PC-9 (cell line): ENCODE measurements around the gene CCDC30. TPM values are rescaled to one million over a fixed set of nuclear protein-coding genes. Genes with fewer than 3 reads are reported as not detected.

ENCODE experiments used
- BruUV-seq: library from RNA; stranded (reverse); fragments of 400-500 nt; replicated peaks from 2 replicates; lab custom pipeline; 2021; lab: Mats Ljungman, UMichigan
- CTCF ChIA-PET: fragments of 300-600 bp; sonication (Branson Sonifier 250); formaldehyde crosslinking; loops from one replicate; lab custom pipeline; 2022; ENCODE audit warnings: antibody characterized with exemption; lab: Charles Lee
- POLR2A ChIA-PET: fragments of 300-600 bp; sonication (Branson Sonifier 250); formaldehyde crosslinking; loops from one replicate; lab custom pipeline; 2022; ENCODE audit warnings: antibody characterized with exemption; ENCODE audit not compliant: unreplicated experiment; lab: Charles Lee
- DNase-seq, 2 experiments: peaks; one replicate each; pipeline versions ENCODE4 v3.0.0 to v3.0.0-alpha.2; 2015 to 2022; ENCODE audit warnings: mixed read lengths in 1 of 2
- H2AFZ ChIP-seq: fragments of 200-600 bp; sonication (generic); 2 replicates; pipeline ENCODE4 v1.8.1; 2017; ENCODE audit warnings: antibody characterized with exemption
- H3F3A ChIP-seq: fragments of 200-600 bp; sonication (generic); 2 replicates; pipeline ENCODE4 v1.8.1; 2017; ENCODE audit warnings: antibody characterized with exemption, mild to moderate bottlenecking, low read depth; ENCODE audit not compliant: insufficient read depth
- H3K27ac ChIP-seq: fragments of 200-600 bp; sonication (generic); 2 replicates; pipeline ENCODE4 v1.6.1; 2016; ENCODE audit warnings: mixed run types
- H3K27me3 ChIP-seq: fragments of 200-600 bp; sonication (generic); 2 replicates; pipeline ENCODE4 v1.6.1; 2016; ENCODE audit warnings: low read depth, mixed run types; ENCODE audit not compliant: insufficient read depth
- H3K36me3 ChIP-seq: fragments of 200-600 bp; sonication (generic); 2 replicates; pipeline ENCODE4 v1.6.1; 2016; ENCODE audit warnings: low read depth, mixed run types
- H3K4me1 ChIP-seq: fragments of 200-600 bp; sonication (generic); replicated peaks from 2 replicates; pipeline ENCODE4 v1.6.1; 2016; ENCODE audit warnings: mixed run types; ENCODE audit not compliant: insufficient read depth
- H3K4me2 ChIP-seq: fragments of 200-600 bp; sonication (generic); 2 replicates; pipeline ENCODE4 v1.6.1; 2017; ENCODE audit warnings: mixed run types
- H3K4me3 ChIP-seq: fragments of 200-600 bp; sonication (generic); 2 replicates; pipeline ENCODE4 v1.6.1; 2016; ENCODE audit warnings: mixed run types
- H3K79me2 ChIP-seq: fragments of 200-600 bp; sonication (generic); 2 replicates; pipeline ENCODE4 v1.6.1; 2017; ENCODE audit warnings: low read depth, mixed run types
- H3K9me2 ChIP-seq: fragments of 200-600 bp; sonication (generic); 2 replicates; pipeline ENCODE4 v1.8.1; 2017; ENCODE audit warnings: mild to moderate bottlenecking; ENCODE audit not compliant: insufficient read depth
- H3K9me3 ChIP-seq: fragments of 200-600 bp; sonication (generic); 2 replicates; pipeline ENCODE4 v1.8.1; 2016; ENCODE audit warnings: low read depth; ENCODE audit not compliant: insufficient read depth
- H4K20me1 ChIP-seq: fragments of 200-600 bp; sonication (generic); 2 replicates; pipeline ENCODE4 v1.8.1; 2017; ENCODE audit not compliant: insufficient read depth
- EZH2 ChIP-seq: fragments of 200-600 bp; sonication (generic); IDR thresholded peaks from 2 replicates; pipeline ENCODE4 v1.8.0; 2017; ENCODE audit warnings: antibody characterized with exemption, low read depth
- intact Hi-C: fragments of 100-400 bp; cut with micrococcal nuclease; formaldehyde crosslinking; loops from one replicate; pipeline ENCODE4 v1.10.0; 2022; ENCODE audit not compliant: unreplicated experiment
- total RNA-seq: library from RNA; stranded (reverse); gene quantifications from 2 replicates; pipeline ENCODE4 v1.2.3, GENCODE V29; 2021
- TF ChIP-seq, protein P1 (sequence below): fragments of 200-600 bp; sonication (generic); conservative IDR thresholded peaks from 2 replicates; pipeline ENCODE4 v1.6.1; 2017; ENCODE audit warnings: mixed run types, antibody characterized with exemption, mild to moderate bottlenecking, moderate library complexity

The CCDC30 gene
- total RNA-seq, 1 experiment from 2014 or later = 10.2 TPM

DNA sequence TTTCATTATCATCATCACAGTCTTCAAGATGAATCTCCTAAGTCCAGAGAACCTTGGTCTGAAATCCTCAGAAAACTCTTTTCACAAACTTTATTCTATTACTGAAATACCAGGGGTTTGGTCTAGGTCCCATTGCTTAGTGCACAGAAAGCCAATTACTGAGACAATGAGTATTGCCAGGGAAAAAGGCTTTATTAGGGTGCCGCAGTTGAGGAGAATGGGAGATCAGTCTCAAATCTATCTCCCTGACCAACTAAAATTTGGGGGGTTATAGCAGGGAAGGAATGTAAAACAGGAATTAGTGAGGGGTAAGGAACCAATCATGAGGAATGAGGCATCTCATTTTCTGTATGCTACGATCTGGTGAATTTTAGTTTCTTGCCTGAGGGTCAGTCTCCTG is 124.7 kb downstream of the CCDC30 start:
- H3K27me3 ChIP-seq = no peaks in the 10 kb centered on the region
- H3F3A ChIP-seq = no peaks in the 10 kb centered on the region
- TF ChIP-seq, protein P1, sequence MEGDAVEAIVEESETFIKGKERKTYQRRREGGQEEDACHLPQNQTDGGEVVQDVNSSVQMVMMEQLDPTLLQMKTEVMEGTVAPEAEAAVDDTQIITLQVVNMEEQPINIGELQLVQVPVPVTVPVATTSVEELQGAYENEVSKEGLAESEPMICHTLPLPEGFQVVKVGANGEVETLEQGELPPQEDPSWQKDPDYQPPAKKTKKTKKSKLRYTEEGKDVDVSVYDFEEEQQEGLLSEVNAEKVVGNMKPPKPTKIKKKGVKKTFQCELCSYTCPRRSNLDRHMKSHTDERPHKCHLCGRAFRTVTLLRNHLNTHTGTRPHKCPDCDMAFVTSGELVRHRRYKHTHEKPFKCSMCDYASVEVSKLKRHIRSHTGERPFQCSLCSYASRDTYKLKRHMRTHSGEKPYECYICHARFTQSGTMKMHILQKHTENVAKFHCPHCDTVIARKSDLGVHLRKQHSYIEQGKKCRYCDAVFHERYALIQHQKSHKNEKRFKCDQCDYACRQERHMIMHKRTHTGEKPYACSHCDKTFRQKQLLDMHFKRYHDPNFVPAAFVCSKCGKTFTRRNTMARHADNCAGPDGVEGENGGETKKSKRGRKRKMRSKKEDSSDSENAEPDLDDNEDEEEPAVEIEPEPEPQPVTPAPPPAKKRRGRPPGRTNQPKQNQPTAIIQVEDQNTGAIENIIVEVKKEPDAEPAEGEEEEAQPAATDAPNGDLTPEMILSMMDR = no peak
- no peak for TF ChIP-seq EZH2
- H3K4me2 ChIP-seq = no peak overlapping the region
- intact Hi-C loops = no loop called here
- H3K9me2 ChIP-seq = no peaks in the 10 kb centered on the region
- H4K20me1 ChIP-seq = no peaks in the 10 kb centered on the region
- no peaks in the 10 kb centered on the region for H3K4me1 ChIP-seq
- ChIA-PET POLR2A (no interaction called here), CTCF (no interaction called here)
- no peak overlapping the region for H3K27ac ChIP-seq
- no peaks in the 10 kb centered on the region for H3K79me2 ChIP-seq
- BruUV-seq = no TSS peak
- H2AFZ ChIP-seq = no peak overlapping the region
- no peak for DNase-seq
- no peak overlapping the region for H3K4me3 ChIP-seq
- H3K36me3 ChIP-seq = no peaks in the 10 kb centered on the region
- H3K9me3 ChIP-seq = peaks cover 4% of the 10 kb centered on the region; the same call in 1 of the 2 replicates

DNA sequence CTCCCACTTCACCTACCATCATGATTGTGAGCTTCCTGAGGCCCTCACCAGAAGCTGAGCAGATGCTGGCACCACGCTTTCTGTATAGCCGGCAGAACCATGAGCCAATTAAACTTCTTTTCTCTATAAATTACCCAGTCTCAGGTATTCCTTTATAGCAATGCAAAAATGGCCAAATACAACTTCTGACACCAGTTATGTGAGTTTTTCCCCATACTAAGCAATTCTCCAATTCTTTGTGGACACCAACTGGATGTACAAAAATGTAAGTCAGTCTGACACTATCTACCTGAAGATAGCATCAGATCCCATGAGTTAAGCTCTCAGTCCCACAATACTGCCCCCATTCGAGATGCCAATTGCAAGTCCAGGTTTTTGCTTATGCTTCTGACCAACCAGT is 129.7 kb downstream of the CCDC30 start:
- Histone ChIP-seq H3K9me2 (no peaks in the 10 kb centered on the region), H3K4me1 (no peaks in the 10 kb centered on the region), H3K4me2 (no peak overlapping the region), H2AFZ (no peak overlapping the region), H3K4me3 (no peak overlapping the region), H3K9me3 (peaks cover under 1% of the 10 kb centered on the region; the same call in 1 of the 2 replicates), H3K27ac (no peak overlapping the region), H3K36me3 (no peaks in the 10 kb centered on the region), H3K79me2 (no peaks in the 10 kb centered on the region), H3K27me3 (no peaks in the 10 kb centered on the region), H4K20me1 (no peaks in the 10 kb centered on the region), H3F3A (no peaks in the 10 kb centered on the region)
- DNase-seq = no peak
- no peak for TF ChIP-seq EZH2
- TF ChIP-seq, protein P1 = no peak
- CTCF ChIA-PET = no interaction called here
- POLR2A ChIA-PET = no interaction called here
- intact Hi-C loops = no loop called here
- no TSS peak for BruUV-seq

DNA sequence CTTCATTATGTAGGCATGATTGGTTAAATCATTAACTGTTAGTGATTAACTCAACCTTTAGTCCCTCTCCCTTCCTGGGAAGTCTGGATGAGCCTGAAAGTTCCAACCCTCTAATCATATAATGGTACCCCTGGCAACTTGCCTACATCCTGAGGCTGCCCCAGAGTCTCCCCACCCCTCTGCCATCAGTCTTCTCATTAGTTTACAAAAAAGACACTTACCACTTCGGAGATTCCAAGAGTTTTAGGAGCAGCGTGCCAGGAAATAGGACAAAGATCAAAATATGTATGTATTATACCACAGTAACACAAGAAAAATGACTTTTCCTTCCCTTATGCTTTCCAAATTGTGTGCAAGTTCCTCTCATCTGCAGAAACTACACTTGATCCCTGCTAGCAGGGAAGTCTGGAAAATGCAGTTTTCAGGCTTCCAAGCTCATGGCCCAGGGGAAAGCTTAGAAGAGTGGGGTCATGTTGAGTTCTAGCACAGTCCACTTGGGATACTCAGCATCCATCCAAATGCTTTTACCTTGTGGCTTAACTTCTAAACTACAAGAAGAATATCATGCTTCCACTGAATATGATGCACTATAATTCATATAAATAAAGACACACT is 130.5 kb downstream of the CCDC30 start:
- H3K4me3 ChIP-seq = no peak overlapping the region
- DNase-seq = no peak
- no peak for TF ChIP-seq EZH2
- TF ChIP-seq, protein P1 = no peak
- H3K9me2 ChIP-seq = no peaks in the 10 kb centered on the region
- H3K4me2 ChIP-seq = no peak overlapping the region
- H3K27me3 ChIP-seq = no peaks in the 10 kb centered on the region
- H3K36me3 ChIP-seq = no peaks in the 10 kb centered on the region
- no peaks in the 10 kb centered on the region for H3F3A ChIP-seq
- H4K20me1 ChIP-seq = no peaks in the 10 kb centered on the region
- H3K9me3 ChIP-seq = no peaks in the 10 kb centered on the region
- H3K4me1 ChIP-seq = no peaks in the 10 kb centered on the region
- intact Hi-C loops = no loop called here
- BruUV-seq = no TSS peak
- H2AFZ ChIP-seq = no peak overlapping the region
- no peak overlapping the region for H3K27ac ChIP-seq
- POLR2A ChIA-PET = interaction anchor here (0.6 kb wide), 1 partner anchor 95 kb away, joined by 4 read pairs; no protein-coding TSS in a partner anchor
- H3K79me2 ChIP-seq = no peaks in the 10 kb centered on the region
- CTCF ChIA-PET = interaction anchor here (0.6 kb wide), 1 partner anchor 77 kb away, joined by 6 read pairs; no protein-coding TSS in a partner anchor
